Loucy (cell line): ENCODE results near the gene PALD1.

Experiments
- EZH2phosphoT487 ChIP-seq: fragments of 200-600 bp; IDR thresholded peaks from 2 replicates; pipeline ENCODE4 v1.6.1; 2018; ENCODE audit warnings: antibody characterized with exemption, mild to moderate bottlenecking, moderate library complexity, borderline replicate concordance
- TF ChIP-seq, protein P1 (sequence below): fragments of 200-600 bp; sonication (generic); conservative IDR thresholded peaks from 2 replicates; pipeline ENCODE4 v1.5.1; 2014; ENCODE audit warnings: mild to moderate bottlenecking, antibody characterized with exemption, low read length

DNA sequence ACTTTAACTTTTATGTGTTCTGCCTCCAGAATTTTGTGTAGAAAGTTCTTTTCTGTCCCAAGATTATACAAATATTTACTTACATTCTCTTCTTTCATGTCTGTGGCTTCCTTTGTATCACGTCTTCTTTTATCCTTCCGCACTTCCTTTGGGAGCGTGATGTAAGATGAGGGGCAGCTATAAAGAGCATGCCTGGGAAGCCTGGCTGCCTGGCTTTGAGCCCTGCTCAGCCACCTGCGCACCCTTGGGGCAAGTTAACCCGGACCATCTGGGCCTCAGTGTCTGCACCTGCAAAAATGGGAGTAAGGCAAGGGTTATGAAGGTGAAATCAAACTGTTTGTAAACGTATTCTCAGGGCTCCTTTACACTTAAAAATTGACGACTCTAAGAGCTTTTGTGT, 25.2 kb downstream of the PALD1 start:
- TF ChIP-seq, protein P1, sequence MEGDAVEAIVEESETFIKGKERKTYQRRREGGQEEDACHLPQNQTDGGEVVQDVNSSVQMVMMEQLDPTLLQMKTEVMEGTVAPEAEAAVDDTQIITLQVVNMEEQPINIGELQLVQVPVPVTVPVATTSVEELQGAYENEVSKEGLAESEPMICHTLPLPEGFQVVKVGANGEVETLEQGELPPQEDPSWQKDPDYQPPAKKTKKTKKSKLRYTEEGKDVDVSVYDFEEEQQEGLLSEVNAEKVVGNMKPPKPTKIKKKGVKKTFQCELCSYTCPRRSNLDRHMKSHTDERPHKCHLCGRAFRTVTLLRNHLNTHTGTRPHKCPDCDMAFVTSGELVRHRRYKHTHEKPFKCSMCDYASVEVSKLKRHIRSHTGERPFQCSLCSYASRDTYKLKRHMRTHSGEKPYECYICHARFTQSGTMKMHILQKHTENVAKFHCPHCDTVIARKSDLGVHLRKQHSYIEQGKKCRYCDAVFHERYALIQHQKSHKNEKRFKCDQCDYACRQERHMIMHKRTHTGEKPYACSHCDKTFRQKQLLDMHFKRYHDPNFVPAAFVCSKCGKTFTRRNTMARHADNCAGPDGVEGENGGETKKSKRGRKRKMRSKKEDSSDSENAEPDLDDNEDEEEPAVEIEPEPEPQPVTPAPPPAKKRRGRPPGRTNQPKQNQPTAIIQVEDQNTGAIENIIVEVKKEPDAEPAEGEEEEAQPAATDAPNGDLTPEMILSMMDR = no peak
- TF ChIP-seq EZH2phosphoT487 = no peak
